Body of pancreas (tissue), 4 donors: ENCODE measurements around the gene UTF1.

Experiments used
- POLR2A ChIP-seq, 3 donors: fragments of 450-650 bp; IDR thresholded peaks; one replicate each; pipeline ENCODE4 v1.6.1; 2016; ENCODE audit warnings: antibody characterized with exemption in 3 of 3, mild to moderate bottlenecking in 2 of 3
- TF ChIP-seq, protein P1 (sequence below), 7 experiments: fragments of 450-650 bp in 4 of 7; fragments of 200-600 bp in 3 of 7; sonication (generic) in 3 of 7; IDR thresholded peaks; one replicate each; pipeline ENCODE4 v1.5.1; 2016 to 2019; ENCODE audit warnings: antibody characterized with exemption in 7 of 7

GRCh38 chr10:133267293-133267692, 37.3 kb downstream of the UTF1 start:
- TF ChIP-seq, protein P1, sequence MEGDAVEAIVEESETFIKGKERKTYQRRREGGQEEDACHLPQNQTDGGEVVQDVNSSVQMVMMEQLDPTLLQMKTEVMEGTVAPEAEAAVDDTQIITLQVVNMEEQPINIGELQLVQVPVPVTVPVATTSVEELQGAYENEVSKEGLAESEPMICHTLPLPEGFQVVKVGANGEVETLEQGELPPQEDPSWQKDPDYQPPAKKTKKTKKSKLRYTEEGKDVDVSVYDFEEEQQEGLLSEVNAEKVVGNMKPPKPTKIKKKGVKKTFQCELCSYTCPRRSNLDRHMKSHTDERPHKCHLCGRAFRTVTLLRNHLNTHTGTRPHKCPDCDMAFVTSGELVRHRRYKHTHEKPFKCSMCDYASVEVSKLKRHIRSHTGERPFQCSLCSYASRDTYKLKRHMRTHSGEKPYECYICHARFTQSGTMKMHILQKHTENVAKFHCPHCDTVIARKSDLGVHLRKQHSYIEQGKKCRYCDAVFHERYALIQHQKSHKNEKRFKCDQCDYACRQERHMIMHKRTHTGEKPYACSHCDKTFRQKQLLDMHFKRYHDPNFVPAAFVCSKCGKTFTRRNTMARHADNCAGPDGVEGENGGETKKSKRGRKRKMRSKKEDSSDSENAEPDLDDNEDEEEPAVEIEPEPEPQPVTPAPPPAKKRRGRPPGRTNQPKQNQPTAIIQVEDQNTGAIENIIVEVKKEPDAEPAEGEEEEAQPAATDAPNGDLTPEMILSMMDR (IDR thresholded peaks at IDR 0.05), result no peak
- no peak for TF ChIP-seq POLR2A (IDR thresholded peaks at IDR 0.05)
